ENCODE data around the gene ORM2.

DNA sequence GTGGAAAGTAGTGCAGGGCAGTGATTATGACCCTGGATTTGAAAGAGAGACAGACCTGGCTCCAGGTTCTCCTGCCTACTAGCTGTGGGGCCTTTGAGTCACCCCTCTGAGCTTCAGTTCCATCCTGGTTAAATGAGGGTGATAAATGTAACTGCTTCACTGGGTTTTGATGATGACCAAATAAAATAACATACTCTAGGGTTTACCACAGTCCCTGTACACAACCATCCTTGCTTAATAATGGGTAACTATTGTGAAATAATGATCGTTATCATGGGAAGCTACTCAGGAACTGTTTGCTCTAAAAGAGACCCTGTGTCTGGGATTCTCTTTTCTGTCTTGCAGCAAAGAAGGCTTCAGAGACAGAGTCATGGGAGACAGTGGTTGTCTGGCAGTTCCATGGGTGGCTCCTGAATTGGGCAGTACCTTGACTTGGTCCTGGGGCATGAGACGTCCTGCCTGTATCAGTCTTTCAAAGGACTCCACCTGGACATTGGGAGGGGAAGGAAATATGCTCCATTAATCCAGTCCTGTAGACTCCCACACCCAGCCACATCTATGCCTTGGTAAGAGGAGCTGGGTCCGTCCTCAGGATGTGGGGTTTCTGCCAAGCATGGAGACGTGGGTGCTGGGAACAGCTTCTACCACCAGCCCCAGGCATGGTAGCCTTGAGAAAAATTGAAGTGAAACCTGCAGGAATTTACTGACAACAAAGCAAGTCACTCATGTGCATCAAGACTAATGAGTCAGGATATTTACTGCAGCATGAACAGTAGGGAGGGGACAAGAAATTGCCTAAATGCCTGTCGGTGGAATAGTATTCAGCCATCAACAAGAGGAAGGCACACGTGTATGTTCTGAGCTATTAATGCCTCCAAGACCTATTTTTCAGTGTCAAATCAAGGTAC, 34.7 kb downstream of the ORM2 start:
- no peak for TF ChIP-seq TAF1 (IDR thresholded peaks at IDR 0.05; ENCODE audit: low read depth, low read length)
- no peak for TF ChIP-seq POLR2AphosphoS5 (IDR thresholded peaks at IDR 0.05; ENCODE audit: low read depth, low read length)
- no peak for TF ChIP-seq POLR2A (IDR thresholded peaks at IDR 0.05; ENCODE audit: low read depth, low read length)

Measured in GM12891 (cell line).